D721Med (cell line): ENCODE data around the gene DCPS.

Experiments
- DNase-seq: peaks from one replicate; pipeline ENCODE4 v3.0.0; 2011; ENCODE audit warnings: low spot score; ENCODE audit not compliant: insufficient read length
- FAIRE-seq: peaks from 2 replicates; lab custom pipeline; 2011; peaks lifted over from hg19 to GRCh38; lab: Jason Lieb, UNC
- TF ChIP-seq, protein P1 (sequence below): IDR thresholded peaks from 2 replicates; pipeline ENCODE4 v1.5.1; 2012; ENCODE audit warnings: mild to moderate bottlenecking, control low read depth; ENCODE audit not compliant: insufficient read depth; ENCODE audit errors: missing control alignments

DCPS gene

DNA sequence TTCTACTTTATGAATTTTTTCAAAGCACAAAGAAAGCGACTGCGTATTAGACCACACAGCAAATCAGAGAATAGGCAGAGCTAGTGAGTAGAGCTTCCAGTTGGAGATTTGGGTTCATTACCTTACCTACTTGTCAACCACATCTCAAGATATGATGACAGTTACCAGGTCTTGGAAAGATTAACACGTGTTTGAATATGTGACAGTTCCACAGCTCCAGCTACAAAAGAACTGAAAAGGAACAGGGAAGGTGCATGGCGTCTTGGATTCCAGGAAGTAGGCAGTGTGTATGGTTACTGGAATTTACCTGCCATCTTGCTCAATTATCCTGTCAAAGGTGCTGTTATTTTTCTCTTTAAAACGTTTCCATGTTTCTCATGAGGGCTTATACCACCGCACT lies 15.6 kb upstream of the DCPS start:
- TF ChIP-seq, protein P1, sequence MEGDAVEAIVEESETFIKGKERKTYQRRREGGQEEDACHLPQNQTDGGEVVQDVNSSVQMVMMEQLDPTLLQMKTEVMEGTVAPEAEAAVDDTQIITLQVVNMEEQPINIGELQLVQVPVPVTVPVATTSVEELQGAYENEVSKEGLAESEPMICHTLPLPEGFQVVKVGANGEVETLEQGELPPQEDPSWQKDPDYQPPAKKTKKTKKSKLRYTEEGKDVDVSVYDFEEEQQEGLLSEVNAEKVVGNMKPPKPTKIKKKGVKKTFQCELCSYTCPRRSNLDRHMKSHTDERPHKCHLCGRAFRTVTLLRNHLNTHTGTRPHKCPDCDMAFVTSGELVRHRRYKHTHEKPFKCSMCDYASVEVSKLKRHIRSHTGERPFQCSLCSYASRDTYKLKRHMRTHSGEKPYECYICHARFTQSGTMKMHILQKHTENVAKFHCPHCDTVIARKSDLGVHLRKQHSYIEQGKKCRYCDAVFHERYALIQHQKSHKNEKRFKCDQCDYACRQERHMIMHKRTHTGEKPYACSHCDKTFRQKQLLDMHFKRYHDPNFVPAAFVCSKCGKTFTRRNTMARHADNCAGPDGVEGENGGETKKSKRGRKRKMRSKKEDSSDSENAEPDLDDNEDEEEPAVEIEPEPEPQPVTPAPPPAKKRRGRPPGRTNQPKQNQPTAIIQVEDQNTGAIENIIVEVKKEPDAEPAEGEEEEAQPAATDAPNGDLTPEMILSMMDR, result no peak
- DNase-seq (no peak), FAIRE-seq (no peak)

DNA sequence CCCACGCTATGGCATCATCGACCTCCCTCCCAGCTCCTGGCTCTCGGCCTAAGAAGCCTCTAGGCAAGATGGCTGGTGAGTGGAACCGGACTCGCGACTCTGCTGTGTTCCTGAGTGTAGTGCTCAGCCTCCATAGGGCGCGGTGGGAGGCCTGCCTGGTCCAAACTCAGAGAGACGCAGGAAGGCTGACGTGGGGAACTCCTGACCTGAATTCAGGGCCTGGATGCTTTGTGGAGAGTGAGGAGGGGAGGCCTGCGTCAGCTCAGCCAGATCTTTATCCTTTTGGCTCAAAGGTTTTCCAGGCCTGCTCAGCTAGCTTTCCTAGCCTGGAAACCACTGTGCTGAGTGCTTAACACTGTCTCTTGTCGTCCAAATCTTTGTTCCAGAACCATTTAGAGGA lies 13.0 kb upstream of the DCPS start:
- DNase-seq (no peak), FAIRE-seq (no peak)
- TF ChIP-seq, protein P1, result no peak

DNA sequence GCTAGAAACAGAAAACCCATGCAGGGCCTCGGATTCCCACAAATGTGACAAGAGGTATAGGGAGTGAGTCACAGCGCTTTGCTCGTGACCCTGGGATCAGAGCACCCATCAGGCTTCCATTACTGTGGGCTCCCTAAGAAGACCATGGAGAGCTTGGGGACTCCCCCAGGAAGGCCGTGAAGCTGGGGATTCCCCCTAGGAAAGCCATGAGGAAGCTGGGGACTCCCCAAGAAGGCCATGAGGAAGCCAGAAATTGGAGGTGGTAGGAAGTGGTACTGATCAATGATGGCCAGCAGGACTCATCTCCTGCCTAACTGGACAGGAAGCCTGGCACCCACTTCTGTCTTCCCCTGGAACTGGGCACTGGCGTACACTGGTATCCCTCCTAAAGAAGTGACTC lies 10.1 kb upstream of the DCPS start:
- TF ChIP-seq, protein P1, result no peak
- no peak for DNase-seq
- FAIRE-seq, result no peak

DNA sequence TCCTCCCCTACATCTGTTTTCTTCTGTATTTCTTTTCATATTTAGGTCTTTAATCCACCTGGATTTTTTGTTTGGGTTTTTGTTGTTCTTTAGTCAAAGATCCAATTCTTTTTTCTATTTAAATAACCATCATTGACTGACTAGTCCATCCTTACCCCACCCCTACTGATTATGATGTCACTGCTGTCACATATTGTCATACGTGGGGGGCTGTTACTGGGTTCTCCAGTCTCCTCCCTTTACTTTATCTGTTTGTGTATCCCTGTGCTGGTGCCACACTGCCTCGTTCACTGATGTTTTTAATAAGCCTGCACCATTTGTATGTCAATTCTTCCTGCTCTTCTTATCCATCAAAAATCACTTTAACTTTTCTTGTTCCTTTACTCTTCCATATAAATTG lies 6.9 kb upstream of the DCPS start:
- DNase-seq (no peak), FAIRE-seq (no peak)
- TF ChIP-seq, protein P1, result no peak

DNA sequence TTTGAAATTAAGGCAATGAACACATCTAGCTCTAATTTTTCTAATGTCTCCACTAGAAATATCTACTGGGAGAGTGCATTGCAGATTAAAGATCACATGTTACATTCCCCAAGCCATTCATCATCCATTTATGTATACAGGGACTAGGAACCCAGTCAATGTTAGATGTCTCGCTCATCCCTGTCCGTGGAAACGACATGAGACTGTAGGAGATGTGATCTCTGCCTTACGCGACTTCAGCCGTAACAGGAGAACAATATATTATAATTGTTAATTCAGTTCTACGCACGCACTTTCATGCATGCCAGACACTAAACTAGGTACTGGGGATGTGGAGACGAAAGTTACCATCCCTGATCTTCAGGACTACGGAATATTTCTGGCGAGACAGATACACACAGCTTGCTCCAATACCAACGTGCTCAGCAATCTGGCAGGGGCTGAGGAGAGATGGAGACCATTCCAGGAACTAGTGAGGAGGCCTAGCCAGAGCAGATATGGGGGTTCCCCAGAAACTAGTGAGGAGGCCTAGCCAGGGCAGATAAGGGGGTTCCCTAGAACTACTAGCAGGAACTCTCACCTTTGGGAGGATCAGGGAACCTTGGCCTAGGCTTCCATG lies 706 bp downstream of the DCPS start:
- FAIRE-seq, result no peak
- DNase-seq, result no peak
- TF ChIP-seq, protein P1, result no peak

DNA sequence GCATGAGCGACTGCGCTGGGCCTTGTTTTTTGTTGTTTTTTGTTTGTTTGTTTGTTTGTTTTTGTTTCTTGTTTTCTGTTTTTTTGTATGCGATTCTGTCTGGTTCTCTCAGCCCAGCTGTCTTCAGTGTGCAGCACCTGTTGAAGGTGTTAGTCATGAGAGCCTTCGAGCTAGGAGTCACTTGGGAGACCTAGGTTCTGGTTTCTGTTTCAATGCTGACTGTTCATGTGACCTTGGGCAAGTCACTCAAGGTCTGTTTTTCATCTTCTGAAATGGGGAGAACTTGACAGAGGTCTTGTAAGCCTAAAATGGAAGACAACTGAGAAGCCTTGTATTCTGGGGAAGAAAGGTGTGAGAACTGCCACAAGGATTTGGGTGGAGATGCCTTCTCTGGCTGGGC lies 1.8 kb downstream of the DCPS start:
- no peak for FAIRE-seq
- TF ChIP-seq, protein P1, result no peak

DNA sequence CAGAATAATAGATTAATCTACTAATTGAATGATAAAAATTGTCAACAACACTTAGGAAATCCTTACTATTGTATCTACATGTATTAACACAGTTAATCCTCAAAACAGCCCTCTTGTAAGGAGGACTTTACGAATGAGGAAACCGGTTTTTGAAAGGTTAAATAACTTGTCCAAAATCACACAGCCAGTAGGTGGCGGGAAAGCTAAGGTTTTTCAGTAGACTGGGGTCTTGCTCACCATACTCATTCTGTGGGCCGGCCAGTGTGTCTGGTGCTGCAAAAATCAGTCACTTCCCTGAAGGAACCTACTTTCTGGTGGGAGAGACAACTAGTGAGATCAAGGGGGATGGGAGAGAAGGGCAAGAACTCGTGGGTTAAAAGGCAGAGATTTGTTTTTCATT lies 3.8 kb downstream of the DCPS start:
- TF ChIP-seq, protein P1, result peak; percentile 44
- no peak for DNase-seq
- FAIRE-seq, result no peak

More for the DNA sequence above, 1.8 kb downstream of the DCPS start:
- DNase-seq, result no peak
